ENCODE measurements around the gene METTL9.

DNA sequence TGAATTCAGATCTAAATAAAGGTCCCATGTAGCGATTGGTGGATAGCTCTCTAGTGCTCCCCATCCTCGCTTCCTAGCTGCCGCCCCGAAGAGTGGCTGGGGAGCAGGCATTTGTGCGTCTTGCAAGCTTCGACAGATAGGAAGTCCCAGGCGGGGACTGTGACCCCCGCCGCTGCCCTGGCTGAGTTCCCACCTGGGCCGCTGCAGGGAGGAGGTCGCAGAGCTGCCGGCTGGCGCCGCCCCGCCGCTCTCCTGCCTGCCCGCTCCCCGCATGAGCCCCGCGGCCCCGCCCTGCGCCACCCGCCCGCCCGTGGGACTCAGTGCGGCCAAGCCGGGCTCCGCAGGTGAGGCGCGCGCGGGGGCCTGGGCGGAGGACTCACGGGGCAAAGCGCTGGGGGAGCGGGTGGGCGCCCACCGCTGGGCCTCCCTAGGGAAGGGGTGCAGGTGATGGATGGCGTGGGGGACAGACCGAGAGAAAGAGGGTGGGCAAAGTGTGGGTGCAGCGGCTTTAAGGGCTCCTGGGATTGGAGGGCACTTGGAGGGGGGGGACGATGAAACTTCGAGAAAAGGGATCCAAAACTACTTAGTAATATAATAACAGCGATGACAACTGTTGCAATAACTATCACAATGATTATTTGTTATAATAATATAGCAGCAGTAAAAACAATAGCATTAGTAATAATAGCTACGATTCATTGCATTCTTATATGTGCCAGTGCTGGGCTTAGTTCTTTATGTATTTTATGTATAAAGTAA, 64.7 kb downstream of the METTL9 start, which contains the start of gene OTOA:
- TF ChIP-seq, protein P1, sequence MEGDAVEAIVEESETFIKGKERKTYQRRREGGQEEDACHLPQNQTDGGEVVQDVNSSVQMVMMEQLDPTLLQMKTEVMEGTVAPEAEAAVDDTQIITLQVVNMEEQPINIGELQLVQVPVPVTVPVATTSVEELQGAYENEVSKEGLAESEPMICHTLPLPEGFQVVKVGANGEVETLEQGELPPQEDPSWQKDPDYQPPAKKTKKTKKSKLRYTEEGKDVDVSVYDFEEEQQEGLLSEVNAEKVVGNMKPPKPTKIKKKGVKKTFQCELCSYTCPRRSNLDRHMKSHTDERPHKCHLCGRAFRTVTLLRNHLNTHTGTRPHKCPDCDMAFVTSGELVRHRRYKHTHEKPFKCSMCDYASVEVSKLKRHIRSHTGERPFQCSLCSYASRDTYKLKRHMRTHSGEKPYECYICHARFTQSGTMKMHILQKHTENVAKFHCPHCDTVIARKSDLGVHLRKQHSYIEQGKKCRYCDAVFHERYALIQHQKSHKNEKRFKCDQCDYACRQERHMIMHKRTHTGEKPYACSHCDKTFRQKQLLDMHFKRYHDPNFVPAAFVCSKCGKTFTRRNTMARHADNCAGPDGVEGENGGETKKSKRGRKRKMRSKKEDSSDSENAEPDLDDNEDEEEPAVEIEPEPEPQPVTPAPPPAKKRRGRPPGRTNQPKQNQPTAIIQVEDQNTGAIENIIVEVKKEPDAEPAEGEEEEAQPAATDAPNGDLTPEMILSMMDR (IDR thresholded peaks at IDR 0.05), result no peak
- TF ChIP-seq POLR2AphosphoS5 (IDR thresholded peaks at IDR 0.05; ENCODE audit: insufficient read depth in 1 of 2, low read depth in 1 of 2) (no peak), POLR2A (IDR thresholded peaks at IDR 0.05) (no peak)
